T-cell (primary cell): ENCODE data around the gene MFN2. TPM values are rescaled to one million over a fixed set of nuclear protein-coding genes. Genes with fewer than 3 reads are reported as not detected.

ENCODE experiments used
- ATAC-seq, 4 experiments: fragments of 200-7000 bp in 3 of 4; fragments of 150-1000 bp in 1 of 4; cut with Tn5 transposase; replicated peaks in 1 of 4; 1 replicate in 3 of 4; 2 replicates in 1 of 4; pipeline ENCODE4 v1.10.0; 2021; ENCODE audit warnings: moderate library complexity in 3 of 4, mild to moderate bottlenecking in 2 of 4, moderate number of reproducible peaks in 1 of 4
- CTCF ChIA-PET, 2 donors: fragments of 300-600 bp; sonication (Branson Sonifier 250); formaldehyde crosslinking; loops; one replicate each; lab custom pipeline; 2022; ENCODE audit warnings: antibody characterized with exemption in 2 of 2; lab: Charles Lee
- POLR2A ChIA-PET, 2 donors: fragments of 300-600 bp; sonication (Branson Sonifier 250); formaldehyde crosslinking; loops; one replicate each; lab custom pipeline; 2022; ENCODE audit warnings: antibody characterized with exemption in 2 of 2; lab: Charles Lee
- DNase-seq, 35 experiments: peaks; one replicate each; pipeline versions ENCODE4 v3.0.0 to v3.0.0-alpha.2; 2013 to 2023
- H3K27ac ChIP-seq: one replicate; pipeline ENCODE4 v1.5.1; 2013; ENCODE audit warnings: low read length
- H3K27me3 ChIP-seq, 2 experiments: replicated peaks in 1 of 2; 1 replicate in 1 of 2; 2 replicates in 1 of 2; pipeline versions ENCODE4 v1.6.1 to v1.7.0; 2013; ENCODE audit warnings: low read length in 1 of 2, mixed read lengths in 1 of 2; ENCODE audit not compliant: control insufficient read depth in 2 of 2, insufficient read depth in 2 of 2; ENCODE audit errors: extremely low read depth in 1 of 2
- H3K36me3 ChIP-seq, 2 donors: 1 replicate in 1 of 2; 2 replicates in 1 of 2; pipeline versions ENCODE4 v1.6.1 to v1.7.0; 2013; ENCODE audit warnings: low read length in 1 of 2; ENCODE audit not compliant: control insufficient read depth in 2 of 2, insufficient read depth in 1 of 2; ENCODE audit errors: extremely low read depth in 1 of 2
- H3K4me1 ChIP-seq, 2 experiments: 1 replicate in 1 of 2; 2 replicates in 1 of 2; pipeline versions ENCODE4 v1.6.1 to v1.7.0; 2013; ENCODE audit warnings: low read length in 2 of 2, mixed read lengths in 1 of 2; ENCODE audit not compliant: insufficient read depth in 2 of 2, control insufficient read depth in 1 of 2; ENCODE audit errors: extremely low read depth in 1 of 2
- H3K4me3 ChIP-seq, 2 donors: 1 replicate in 1 of 2; 2 replicates in 1 of 2; pipeline versions ENCODE4 v1.5.1 to v1.7.0; 2013; ENCODE audit warnings: mild to moderate bottlenecking in 2 of 2, low read length in 1 of 2, moderate library complexity in 1 of 2; ENCODE audit not compliant: control insufficient read depth in 1 of 2; ENCODE audit errors: extremely low read depth in 1 of 2
- H3K9me3 ChIP-seq: 2 replicates; pipeline ENCODE4 v1.7.0; 2013
- H3K27ac Mint-ChIP-seq, 2 donors: one replicate each; pipeline ENCODE4 v1.8.0; 2020 to 2021; ENCODE audit warnings: mild to moderate bottlenecking in 2 of 2, mixed read lengths in 2 of 2
- H3K27me3 Mint-ChIP-seq, 2 donors: one replicate each; pipeline ENCODE4 v1.8.0; 2021 to 2022; ENCODE audit warnings: mixed read lengths in 2 of 2
- H3K36me3 Mint-ChIP-seq: one replicate; pipeline ENCODE4 v1.8.0; 2021; ENCODE audit warnings: mixed read lengths
- H3K4me1 Mint-ChIP-seq, 3 donors: one replicate each; pipeline ENCODE4 v1.8.0; 2020 to 2022; ENCODE audit warnings: mixed read lengths in 3 of 3, mild to moderate bottlenecking in 1 of 3
- H3K4me3 Mint-ChIP-seq, 3 donors: one replicate each; pipeline ENCODE4 v1.8.0; 2020 to 2022; ENCODE audit warnings: mild to moderate bottlenecking in 3 of 3, mixed read lengths in 3 of 3, moderate library complexity in 3 of 3
- H3K9me3 Mint-ChIP-seq, 3 donors: one replicate each; pipeline ENCODE4 v1.8.0; 2020 to 2022; ENCODE audit warnings: mixed read lengths in 3 of 3
- WGBS: methylation state at CpG from one replicate; pipeline ENCODE4 v1.1.5; 2013; ENCODE audit warnings: missing lambda C conversion rate; ENCODE audit not compliant: insufficient coverage; 5-methylcytosine and 5-hydroxymethylcytosine counted together
- total RNA-seq, 35 experiments: library from RNA in 6 of 35; stranded (reverse) in 6 of 35; fragments of 120-200 nt in 1 of 35; gene quantifications; one replicate each; pipeline versions ENCODE4 v1.2.1 to v1.2.4 and lab custom pipeline; 2013 to 2026

Gene MFN2
- total RNA-seq, 5 donors from 2014 or later (not counting 1 experiment from before 2014, with no cell fraction given), result 38.0 to 47.0 (median 40.7) TPM

DNA sequence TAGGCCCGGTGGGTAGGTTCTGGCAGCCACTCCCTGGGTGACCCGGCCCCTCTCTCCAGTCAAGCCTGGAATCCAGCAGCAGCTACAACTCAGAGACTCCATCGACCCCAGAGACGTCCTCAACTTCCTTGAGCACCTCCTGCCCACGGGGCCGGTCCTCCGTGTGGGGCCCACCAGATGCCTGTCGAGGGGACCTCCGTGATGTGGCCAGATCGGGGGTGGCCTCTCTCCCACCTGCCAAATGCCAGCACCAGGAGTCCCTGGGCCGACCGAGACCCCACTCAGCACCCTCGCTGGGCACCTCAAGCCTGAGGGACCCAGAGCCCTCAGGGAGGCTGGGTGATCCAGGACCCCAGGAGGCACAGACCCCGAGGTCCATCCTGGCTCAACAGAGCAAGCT, 41.8 kb downstream of the MFN2 start:
- no peaks in the 10 kb centered on the region for H3K9me3 ChIP-seq
- Mint-ChIP-seq H3K9me3 (no peaks in the 10 kb centered on the region), H3K27ac (no peak overlapping the region), H3K4me1 (peaks cover 7 to 18% (median 13%) of the 10 kb centered on the region in 3 donors), H3K36me3 (peaks cover 29% of the 10 kb centered on the region), H3K27me3 (no peaks in the 10 kb centered on the region), H3K4me3 (no peak overlapping the region)
- ATAC-seq (no peak), DNase-seq (no peak)
- no peak overlapping the region for H3K27ac ChIP-seq
- WGBS, result 88% methylated on average over 14 of the region's 14 CpGs
- POLR2A ChIA-PET, result no interaction called here
- H3K4me1 ChIP-seq, result peaks cover 5 to 30% of the 10 kb centered on the region in 2 experiments
- H3K36me3 ChIP-seq, result peaks cover 15 to 22% of the 10 kb centered on the region in 2 donors
- peaks cover 0 to under 1% of the 10 kb centered on the region in 2 experiments for H3K27me3 ChIP-seq
- no peak overlapping the region for H3K4me3 ChIP-seq
- CTCF ChIA-PET, result interaction anchor here in 1 of 2 donors (0.7 kb wide), 1 partner anchor 9 kb away, joined by 4 read pairs; no protein-coding TSS in a partner anchor

DNA sequence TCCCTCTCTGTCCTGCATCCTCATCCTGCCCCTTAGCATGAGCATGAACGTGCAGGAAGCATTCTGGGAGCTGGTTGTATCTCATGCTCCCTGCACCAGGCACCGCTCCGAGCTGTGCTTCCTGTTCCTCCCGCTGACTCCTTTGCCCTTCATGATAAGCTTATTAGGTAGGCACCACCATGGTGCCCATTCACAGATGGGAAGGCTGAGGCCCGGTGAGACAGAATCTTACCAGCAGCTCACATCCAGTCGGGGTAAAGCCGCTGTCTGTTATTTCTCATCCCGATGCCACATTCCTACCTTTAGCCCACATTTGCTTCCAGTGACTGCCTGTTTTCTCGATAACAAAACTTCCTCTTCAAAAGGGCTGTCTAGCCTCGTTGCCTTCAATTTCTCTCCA, 46.3 kb downstream of the MFN2 start:
- no peak overlapping the region for H3K27ac Mint-ChIP-seq
- H3K27me3 ChIP-seq, result peaks cover 0 to 2% of the 10 kb centered on the region in 2 experiments
- H3K36me3 ChIP-seq, result peaks cover 23 to 55% of the 10 kb centered on the region in 2 donors
- DNase-seq (no peak), ATAC-seq (no peak)
- H3K4me1 ChIP-seq, result peaks cover 0 to 7% of the 10 kb centered on the region in 2 experiments
- no peaks in the 10 kb centered on the region for H3K9me3 ChIP-seq
- H3K4me1 Mint-ChIP-seq, result peaks cover 0 to 2% (median 1%) of the 10 kb centered on the region in 3 donors
- over 99% methylated on average over 8 of the region's 10 CpGs for WGBS
- no peak overlapping the region for H3K4me3 ChIP-seq
- CTCF ChIA-PET, result no interaction called here
- H3K36me3 Mint-ChIP-seq, result peaks cover 40% of the 10 kb centered on the region
- no peak overlapping the region for H3K27ac ChIP-seq
- no peaks in the 10 kb centered on the region for H3K27me3 Mint-ChIP-seq
- POLR2A ChIA-PET, result no interaction called here
- H3K9me3 Mint-ChIP-seq, result no peaks in the 10 kb centered on the region
- H3K4me3 Mint-ChIP-seq, result no peak overlapping the region

DNA sequence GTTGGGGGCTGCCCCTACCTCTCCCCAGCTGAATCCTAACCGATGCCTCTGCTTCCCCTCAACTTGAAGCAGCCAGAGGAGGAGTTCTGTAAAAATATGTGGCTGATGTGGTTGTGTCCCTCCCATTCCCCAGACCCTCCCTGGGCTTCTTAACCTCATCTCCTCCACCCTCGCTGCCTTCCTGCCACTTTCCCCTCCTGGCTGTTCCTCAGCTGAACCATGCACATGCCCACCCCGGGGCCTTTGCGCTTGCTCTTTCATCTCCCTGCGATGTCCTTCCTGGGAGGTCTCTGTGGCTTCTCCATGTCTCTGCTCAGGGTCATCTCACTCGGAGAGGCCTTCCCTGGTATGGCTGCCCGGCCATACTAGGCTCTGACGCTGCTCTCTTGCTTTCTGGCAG, 48.0 kb downstream of the MFN2 start:
- H3K4me3 Mint-ChIP-seq, result no peak overlapping the region
- H3K27me3 Mint-ChIP-seq, result no peaks in the 10 kb centered on the region
- Histone ChIP-seq H3K4me1 (no peaks in the 10 kb centered on the region), H3K4me3 (no peak overlapping the region), H3K9me3 (no peaks in the 10 kb centered on the region), H3K27ac (no peak overlapping the region), H3K36me3 (peaks cover 23 to 50% of the 10 kb centered on the region in 2 donors), H3K27me3 (peaks cover 0 to 2% of the 10 kb centered on the region in 2 experiments)
- POLR2A ChIA-PET, result no interaction called here
- CTCF ChIA-PET, result interaction anchor here in 1 of 2 donors (0.6 kb wide), 1 partner anchor 132 kb away, joined by 3 read pairs; no protein-coding TSS in a partner anchor
- ATAC-seq (no peak), DNase-seq (no peak)
- peak overlapping the region in 1 of 2 donors; percentile 28 for H3K27ac Mint-ChIP-seq
- 84% methylated on average over 7 of the region's 8 CpGs for WGBS
- peaks cover 0 to 2% (median 0%) of the 10 kb centered on the region in 3 donors for H3K4me1 Mint-ChIP-seq
- H3K9me3 Mint-ChIP-seq, result no peaks in the 10 kb centered on the region
- peaks cover 36% of the 10 kb centered on the region for H3K36me3 Mint-ChIP-seq

DNA sequence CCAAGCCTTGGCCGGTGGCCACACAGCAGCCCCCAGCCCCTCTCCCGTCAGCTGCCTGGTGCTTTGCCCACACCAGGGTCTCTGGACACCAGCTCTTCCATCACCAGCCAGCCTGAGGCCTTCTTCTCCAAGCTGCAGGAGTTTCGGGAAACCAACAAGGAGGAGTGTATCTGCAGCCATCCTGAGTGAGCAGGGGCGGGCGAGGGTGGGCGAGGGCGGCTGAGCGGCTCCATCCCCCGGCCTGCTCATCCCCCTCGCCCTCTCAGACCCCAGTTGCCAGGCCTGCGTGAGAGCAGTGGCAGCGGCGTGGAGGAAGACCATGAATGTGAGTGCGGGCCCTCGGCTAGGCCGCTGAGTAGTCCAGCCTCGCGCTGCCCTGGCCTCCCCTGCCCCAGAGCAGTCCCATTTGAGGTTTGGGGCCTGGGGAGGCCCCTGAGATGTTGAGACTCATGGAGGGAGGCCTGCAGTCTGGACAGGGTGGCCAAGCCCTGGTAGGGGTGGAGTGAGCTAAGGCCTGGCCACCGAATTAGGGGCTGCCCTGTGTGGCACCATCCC, 48.8 kb downstream of the MFN2 start:
- peaks cover 34% of the 10 kb centered on the region for H3K36me3 Mint-ChIP-seq

DNA sequence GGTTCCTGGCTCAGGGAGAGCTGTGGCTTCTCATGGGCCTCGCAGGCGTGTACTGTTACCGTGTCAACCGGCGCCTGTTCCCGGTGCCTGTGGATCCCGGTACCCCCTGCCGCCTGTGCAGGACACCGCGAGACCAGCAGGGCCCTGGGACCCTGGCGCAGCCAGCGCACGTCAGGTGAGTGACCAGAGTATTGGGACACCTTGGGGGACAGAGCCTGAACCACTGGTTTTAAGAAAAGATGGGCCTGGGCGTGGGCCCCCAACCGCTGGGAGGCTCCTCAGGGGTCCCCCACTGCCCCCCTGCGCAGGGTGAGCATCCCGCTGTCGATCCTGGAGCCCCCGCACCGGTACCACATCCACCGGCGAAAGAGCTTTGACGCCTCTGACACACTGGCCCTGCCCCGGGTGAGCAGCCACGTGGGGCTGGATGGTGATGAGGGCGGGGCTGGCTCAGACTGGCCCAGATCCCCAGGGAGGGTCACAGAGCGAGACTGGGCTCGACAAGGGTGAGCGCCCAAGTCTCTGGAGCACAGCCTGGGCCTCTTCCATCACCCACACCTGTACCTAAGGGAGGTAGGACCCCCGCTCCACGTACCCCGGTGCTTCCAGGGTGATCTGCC, 49.6 kb downstream of the MFN2 start:
- DNase-seq (no peak), ATAC-seq (no peak)
- no peaks in the 10 kb centered on the region for H3K4me1 ChIP-seq
- H3K9me3 Mint-ChIP-seq, result no peaks in the 10 kb centered on the region
- ChIA-PET POLR2A (no interaction called here), CTCF (interaction anchor here in 1 of 2 donors (0.5 kb wide), 1 partner anchor 291 kb away, joined by 3 read pairs; no protein-coding TSS in a partner anchor)
- peaks cover 26% of the 10 kb centered on the region for H3K36me3 Mint-ChIP-seq
- peaks cover 0 to 2% of the 10 kb centered on the region in 2 experiments for H3K27me3 ChIP-seq
- H3K27ac ChIP-seq, result no peak overlapping the region
- H3K9me3 ChIP-seq, result no peaks in the 10 kb centered on the region
- H3K27ac Mint-ChIP-seq, result no peak overlapping the region
- H3K4me1 Mint-ChIP-seq, result peaks cover 0 to 2% (median 0%) of the 10 kb centered on the region in 3 donors
- WGBS, result 94% methylated on average over 30 of the region's 32 CpGs
- no peaks in the 10 kb centered on the region for H3K27me3 Mint-ChIP-seq
- no peak overlapping the region for H3K4me3 Mint-ChIP-seq
- no peak overlapping the region for H3K4me3 ChIP-seq
- peaks cover 23 to 45% of the 10 kb centered on the region in 2 donors for H3K36me3 ChIP-seq

More for the DNA sequence above, 48.8 kb downstream of the MFN2 start:
- Mint-ChIP-seq H3K9me3 (no peaks in the 10 kb centered on the region), H3K27me3 (no peaks in the 10 kb centered on the region), H3K27ac (no peak overlapping the region), H3K4me3 (no peak overlapping the region), H3K4me1 (peaks cover 0 to 2% (median 0%) of the 10 kb centered on the region in 3 donors)
- no peak overlapping the region for H3K4me3 ChIP-seq
- no peaks in the 10 kb centered on the region for H3K9me3 ChIP-seq
- H3K4me1 ChIP-seq, result no peaks in the 10 kb centered on the region
- WGBS, result 98% methylated on average over 17 of the region's 19 CpGs
- CTCF ChIA-PET, result interaction anchor here in 1 of 2 donors (0.6 kb wide), 1 partner anchor 133 kb away, joined by 3 read pairs; no protein-coding TSS in a partner anchor
- peaks cover 0 to 2% of the 10 kb centered on the region in 2 experiments for H3K27me3 ChIP-seq
- ATAC-seq (no peak), DNase-seq (no peak)
- H3K27ac ChIP-seq, result no peak overlapping the region
- peaks cover 23 to 47% of the 10 kb centered on the region in 2 donors for H3K36me3 ChIP-seq
- POLR2A ChIA-PET, result no interaction called here

DNA sequence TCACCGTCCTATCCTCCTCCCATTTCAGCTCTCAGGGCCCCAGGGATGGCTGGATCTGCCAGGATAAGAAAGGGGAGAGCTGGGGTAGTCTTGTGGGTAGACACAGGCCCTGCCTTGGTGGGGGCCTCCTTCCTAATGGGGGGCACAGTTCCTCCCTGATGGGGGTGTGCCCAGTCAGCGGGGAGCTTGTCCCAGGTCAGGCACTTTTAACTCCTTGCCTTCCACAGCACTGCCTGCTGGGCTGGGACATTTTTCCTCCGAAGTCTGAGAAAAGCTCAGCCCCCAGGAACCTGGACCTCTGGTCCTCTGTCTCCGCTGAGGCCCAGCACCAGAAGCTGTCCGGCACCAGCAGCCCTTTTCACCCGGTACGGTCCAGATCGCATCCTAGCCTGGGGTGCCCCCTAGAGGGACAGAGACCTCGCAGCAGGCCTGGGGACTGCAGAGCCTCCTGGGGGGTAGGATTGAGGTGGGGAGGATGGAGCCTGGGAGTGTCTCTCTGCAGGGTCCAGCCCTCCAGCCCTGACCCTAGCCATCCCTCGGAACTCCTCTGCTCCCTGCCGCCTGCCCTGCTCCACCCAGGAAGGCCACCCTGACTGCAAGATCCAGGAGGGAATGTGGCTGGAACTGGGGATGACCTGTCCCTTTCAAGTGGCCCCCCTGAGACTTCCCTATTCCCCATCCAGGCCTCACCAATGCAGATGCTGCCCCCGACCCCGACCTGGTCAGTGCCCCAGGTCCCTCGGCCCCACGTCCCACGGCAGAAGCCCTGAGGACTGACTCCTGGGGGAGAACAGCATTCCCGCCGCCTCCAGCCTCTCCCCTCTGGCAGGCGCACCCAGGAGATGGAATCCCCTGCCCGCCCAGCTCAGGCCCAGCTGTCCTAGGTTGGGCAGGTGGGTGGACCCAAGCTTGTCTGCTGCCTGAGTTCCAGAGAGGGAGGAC, 51.1 kb downstream of the MFN2 start:
- WGBS, result 94% methylated on average over 11 of the region's 20 CpGs
- Mint-ChIP-seq H3K9me3 (no peaks in the 10 kb centered on the region), H3K36me3 (peaks cover 18% of the 10 kb centered on the region), H3K27ac (no peak overlapping the region), H3K27me3 (no peaks in the 10 kb centered on the region), H3K4me1 (peaks cover 0 to 2% (median 0%) of the 10 kb centered on the region in 3 donors), H3K4me3 (no peak overlapping the region)
- ChIA-PET POLR2A (no interaction called here), CTCF (interaction anchor here (0.6 kb wide), 3 partner anchors 9 to 1527 kb away, joined by 4 to 7 read pairs (median 4); no protein-coding TSS in a partner anchor)
- Histone ChIP-seq H3K4me1 (no peaks in the 10 kb centered on the region), H3K27ac (no peak overlapping the region), H3K9me3 (no peaks in the 10 kb centered on the region), H3K4me3 (no peak overlapping the region), H3K36me3 (peaks cover 20 to 42% of the 10 kb centered on the region in 2 donors), H3K27me3 (peaks cover 0 to 2% of the 10 kb centered on the region in 2 experiments)
- peak in 3 of 4 experiments; percentile 45 to 55 (median 55) for ATAC-seq
- peak in 8 of 35 experiments; percentile 4 to 39 (median 18) for DNase-seq
